ENCODE data around the gene GPBP1L1.
"Not testable (repeated sequence)": the region's sequence is repeated elsewhere in the genome, so short reads cannot be mapped to it uniquely, and the experiment has no call there.

Gene GPBP1L1

DNA sequence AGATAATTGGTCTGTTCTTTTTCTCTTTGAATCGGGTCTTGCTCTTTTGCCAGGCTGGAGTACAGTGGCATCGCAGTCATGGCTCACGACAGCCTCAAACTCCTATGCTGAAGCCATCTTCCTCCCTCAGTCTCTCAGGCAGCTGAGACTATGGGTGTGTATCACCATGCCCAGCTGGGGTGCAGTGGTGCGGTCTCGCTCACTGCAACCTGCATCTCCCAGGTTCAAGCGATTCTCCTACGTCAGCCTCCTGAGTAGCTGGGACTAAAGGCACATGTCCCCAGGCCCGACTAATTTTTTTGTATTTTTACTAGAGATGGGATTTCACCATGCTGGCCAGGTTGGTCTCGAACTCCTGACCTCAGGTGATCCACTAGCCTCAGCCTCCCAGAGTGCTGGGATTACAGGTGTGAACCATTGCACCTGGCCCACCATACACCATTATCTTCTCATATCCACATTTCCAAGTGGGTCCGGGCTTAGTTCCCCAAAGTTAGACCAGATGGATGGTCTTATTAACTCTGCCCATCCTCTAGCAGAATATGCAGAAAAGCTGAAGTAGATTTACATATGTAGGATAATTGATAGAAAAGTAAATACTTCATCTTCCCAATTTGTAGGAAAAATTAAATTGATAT is 75.6 kb downstream of the GPBP1L1 start:
- Histone ChIP-seq H3K36me3 (ENCODE audit: control insufficient read depth in 1 of 2, insufficient read depth in 2 of 2, low read length in 2 of 2) (peaks cover 33 to 51% of the 10 kb centered on the region in 2 donors), H3K27ac (ENCODE audit: low read length) (no peak overlapping the region), H3K27me3 (ENCODE audit: low read depth, low read length) (no peaks in the 10 kb centered on the region), H3K4me3 (ENCODE audit: low read depth in 1 of 2, low read length in 2 of 2) (no peak overlapping the region), H3K9me3 (ENCODE audit: control insufficient read depth in 1 of 2, low read length in 2 of 2) (no peaks in the 10 kb centered on the region), H3K4me1 (ENCODE audit: control insufficient read depth in 1 of 2, insufficient read depth in 2 of 2, low read length in 2 of 2) (peaks cover 0 to 4% of the 10 kb centered on the region in 2 donors)

DNA sequence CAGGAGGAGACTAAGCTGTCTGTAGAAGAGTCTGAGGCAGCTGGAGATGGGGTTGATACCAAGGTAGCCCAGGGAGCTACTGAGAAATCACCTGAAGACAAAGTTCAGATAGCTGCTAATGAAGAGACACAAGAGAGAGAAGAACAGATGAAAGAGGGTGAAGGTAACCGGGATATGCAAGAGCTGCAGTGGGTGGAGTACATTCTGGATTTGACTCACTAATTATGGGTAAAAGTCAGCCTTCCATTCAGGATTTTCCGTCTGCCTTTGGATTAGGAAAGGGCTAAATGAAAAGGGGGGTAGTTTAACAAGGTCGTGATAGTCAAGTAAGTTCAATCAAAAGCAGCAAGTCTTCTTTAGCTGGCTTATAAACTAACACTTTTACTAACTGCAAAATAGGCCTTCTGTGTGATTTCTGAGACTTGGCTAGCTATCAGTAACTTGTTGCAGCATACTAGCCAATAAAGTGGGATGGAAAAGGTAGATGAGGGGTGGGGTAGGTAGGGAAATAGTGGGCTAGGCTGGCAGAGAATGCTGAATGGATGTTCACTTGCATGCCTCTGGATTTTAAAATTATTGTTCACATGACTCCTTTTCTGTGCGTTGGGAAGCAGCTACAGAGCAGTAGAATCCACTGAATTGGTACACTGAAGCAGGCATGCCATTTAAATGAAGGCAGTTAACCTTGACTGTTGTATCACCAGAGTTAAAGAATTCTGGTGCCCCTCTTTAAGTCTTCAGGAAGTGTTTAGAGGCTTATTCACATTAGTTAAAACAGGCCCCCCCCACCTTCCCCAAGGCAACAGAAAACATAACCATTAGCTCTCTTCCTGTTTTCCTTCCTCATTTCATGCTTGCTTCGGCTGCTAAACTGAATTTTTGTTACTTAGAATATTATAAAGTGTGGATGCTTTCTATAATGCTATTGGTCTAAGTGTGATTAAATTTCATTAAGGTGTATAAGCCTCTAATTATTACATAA is 77.9 kb downstream of the GPBP1L1 start:
- peak overlapping the region in 1 of 2 donors; percentile 12 for H3K4me3 ChIP-seq (ENCODE audit: low read depth in 1 of 2, low read length in 2 of 2)
- H3K27me3 ChIP-seq (ENCODE audit: low read depth, low read length): no peaks in the 10 kb centered on the region
- H3K36me3 ChIP-seq (ENCODE audit: control insufficient read depth in 1 of 2, insufficient read depth in 2 of 2, low read length in 2 of 2): peaks cover 22 to 39% of the 10 kb centered on the region in 2 donors
- H3K4me1 ChIP-seq (ENCODE audit: control insufficient read depth in 1 of 2, insufficient read depth in 2 of 2, low read length in 2 of 2): peaks cover 0 to 4% of the 10 kb centered on the region in 2 donors
- no peaks in the 10 kb centered on the region for H3K9me3 ChIP-seq (ENCODE audit: control insufficient read depth in 1 of 2, low read length in 2 of 2)
- peak overlapping the region; percentile 17 for H3K27ac ChIP-seq (ENCODE audit: low read length)

DNA sequence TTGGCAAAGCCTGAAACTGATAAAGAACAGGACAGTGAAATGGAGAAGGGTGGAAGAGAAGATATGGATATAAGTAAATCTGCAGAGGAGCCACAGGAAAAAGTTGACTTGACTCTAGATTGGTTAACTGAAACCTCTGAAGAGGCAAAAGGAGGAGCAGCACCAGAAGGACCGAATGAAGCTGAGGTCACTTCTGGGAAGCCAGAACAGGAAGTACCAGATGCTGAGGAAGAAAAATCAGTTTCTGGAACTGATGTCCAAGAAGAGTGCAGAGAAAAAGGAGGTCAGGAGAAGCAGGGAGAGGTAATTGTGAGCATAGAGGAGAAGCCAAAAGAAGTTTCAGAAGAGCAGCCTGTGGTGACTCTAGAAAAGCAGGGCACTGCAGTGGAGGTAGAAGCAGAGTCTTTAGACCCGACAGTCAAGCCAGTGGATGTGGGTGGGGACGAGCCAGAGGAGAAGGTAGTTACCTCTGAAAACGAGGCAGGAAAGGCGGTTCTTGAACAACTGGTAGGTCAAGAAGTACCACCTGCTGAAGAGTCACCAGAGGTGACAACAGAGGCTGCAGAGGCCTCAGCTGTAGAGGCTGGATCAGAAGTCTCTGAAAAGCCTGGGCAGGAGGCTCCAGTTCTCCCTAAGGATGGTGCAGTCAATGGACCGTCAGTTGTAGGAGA is 78.8 kb downstream of the GPBP1L1 start:
- H3K4me1 ChIP-seq (ENCODE audit: control insufficient read depth in 1 of 2, insufficient read depth in 2 of 2, low read length in 2 of 2): peaks cover 0 to 4% of the 10 kb centered on the region in 2 donors
- H3K4me3 ChIP-seq (ENCODE audit: low read depth in 1 of 2, low read length in 2 of 2): no peak overlapping the region
- H3K36me3 ChIP-seq (ENCODE audit: control insufficient read depth in 1 of 2, insufficient read depth in 2 of 2, low read length in 2 of 2): peaks cover 22 to 32% of the 10 kb centered on the region in 2 donors
- no peaks in the 10 kb centered on the region for H3K27me3 ChIP-seq (ENCODE audit: low read depth, low read length)
- H3K27ac ChIP-seq (ENCODE audit: low read length): no peak overlapping the region
- no peaks in the 10 kb centered on the region for H3K9me3 ChIP-seq (ENCODE audit: control insufficient read depth in 1 of 2, low read length in 2 of 2)

DNA sequence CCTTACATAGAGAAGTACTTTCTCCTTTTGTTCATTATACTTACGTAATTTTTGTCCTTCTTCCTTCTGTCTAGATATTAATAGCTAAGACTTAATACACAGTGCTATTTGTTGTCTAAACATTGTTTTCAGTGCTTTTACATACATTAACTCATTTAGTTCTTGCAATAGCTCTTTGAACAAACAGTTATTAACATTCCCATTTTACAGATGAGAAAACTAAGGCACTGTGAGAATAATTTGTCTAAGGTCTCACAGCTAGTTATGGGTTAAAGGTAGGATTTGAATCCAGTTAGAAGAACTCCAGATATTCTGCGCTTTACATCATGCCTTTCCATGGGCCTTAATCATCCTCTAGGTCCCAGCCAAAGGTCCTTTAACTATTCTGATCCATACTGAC is 82.1 kb downstream of the GPBP1L1 start:
- no peaks in the 10 kb centered on the region for H3K9me3 ChIP-seq (ENCODE audit: control insufficient read depth in 1 of 2, low read length in 2 of 2)
- H3K4me3 ChIP-seq (ENCODE audit: low read depth in 1 of 2, low read length in 2 of 2): no peak overlapping the region
- H3K36me3 ChIP-seq (ENCODE audit: control insufficient read depth in 1 of 2, insufficient read depth in 2 of 2, low read length in 2 of 2): peaks cover 8 to 25% of the 10 kb centered on the region in 2 donors
- H3K4me1 ChIP-seq (ENCODE audit: control insufficient read depth in 1 of 2, insufficient read depth in 2 of 2, low read length in 2 of 2): peaks cover 0 to 4% of the 10 kb centered on the region in 2 donors
- H3K27me3 ChIP-seq (ENCODE audit: low read depth, low read length): no peaks in the 10 kb centered on the region
- no peak overlapping the region for H3K27ac ChIP-seq (ENCODE audit: low read length)

DNA sequence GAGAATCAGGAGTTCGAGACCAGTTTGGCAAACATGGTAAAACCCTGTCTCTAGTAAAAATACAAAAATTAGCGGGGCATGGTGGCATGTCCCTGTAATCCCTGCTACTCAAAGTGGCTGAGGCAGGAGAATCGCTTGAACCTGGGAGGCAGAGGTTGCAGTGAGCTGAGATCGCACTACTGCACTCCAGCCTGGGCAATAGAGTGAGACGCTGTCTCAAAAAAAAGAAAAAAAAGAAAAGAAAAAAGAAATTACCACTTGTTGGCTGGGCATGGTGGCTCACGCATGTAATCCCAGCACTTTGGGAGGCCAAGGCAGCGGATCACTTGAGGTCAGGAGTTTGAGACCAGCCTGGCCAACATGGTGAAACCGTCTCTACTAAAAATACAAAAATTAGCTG is 89.6 kb downstream of the GPBP1L1 start:
- not testable (repeated sequence) for H3K27me3 ChIP-seq (ENCODE audit: low read depth, low read length)

DNA sequence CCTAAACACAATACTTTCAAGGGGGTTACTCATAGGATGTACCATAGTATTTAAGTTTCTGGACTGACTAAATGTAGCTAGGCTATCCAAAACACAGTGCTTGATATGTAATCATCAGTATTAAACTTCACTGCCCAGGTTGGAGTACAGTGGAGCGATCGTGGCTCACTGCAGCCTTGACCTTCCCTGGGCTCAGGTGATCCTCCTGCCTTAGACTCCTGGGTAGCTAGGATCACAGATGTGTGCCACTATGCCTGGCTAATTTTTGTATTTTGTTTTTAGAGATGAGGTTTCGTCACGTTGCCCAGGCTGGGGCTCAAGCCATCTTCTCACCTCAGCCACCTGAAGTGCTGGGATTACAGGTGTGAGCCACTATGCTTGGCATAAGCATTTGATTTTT is 91.9 kb downstream of the GPBP1L1 start:
- no peak overlapping the region for H3K27ac ChIP-seq (ENCODE audit: low read length)
- H3K4me3 ChIP-seq (ENCODE audit: low read depth in 1 of 2, low read length in 2 of 2): no peak overlapping the region
- H3K27me3 ChIP-seq (ENCODE audit: low read depth, low read length): no peaks in the 10 kb centered on the region
- H3K9me3 ChIP-seq (ENCODE audit: control insufficient read depth in 1 of 2, low read length in 2 of 2): no peaks in the 10 kb centered on the region
- H3K36me3 ChIP-seq (ENCODE audit: control insufficient read depth in 1 of 2, insufficient read depth in 2 of 2, low read length in 2 of 2): peaks cover 0 to 17% of the 10 kb centered on the region in 2 donors
- H3K4me1 ChIP-seq (ENCODE audit: control insufficient read depth in 1 of 2, insufficient read depth in 2 of 2, low read length in 2 of 2): no peaks in the 10 kb centered on the region

More for the DNA sequence above, 89.6 kb downstream of the GPBP1L1 start:
- H3K4me1 ChIP-seq (ENCODE audit: control insufficient read depth in 1 of 2, insufficient read depth in 2 of 2, low read length in 2 of 2); H3K4me3 ChIP-seq (ENCODE audit: low read depth in 1 of 2, low read length in 2 of 2); H3K9me3 ChIP-seq (ENCODE audit: control insufficient read depth in 1 of 2, low read length in 2 of 2); H3K27ac ChIP-seq (ENCODE audit: low read length): not testable (repeated sequence)
- H3K36me3 ChIP-seq (ENCODE audit: control insufficient read depth in 1 of 2, insufficient read depth in 2 of 2, low read length in 2 of 2): peaks cover 0 to 14% of the 10 kb centered on the region in 2 donors

DNA sequence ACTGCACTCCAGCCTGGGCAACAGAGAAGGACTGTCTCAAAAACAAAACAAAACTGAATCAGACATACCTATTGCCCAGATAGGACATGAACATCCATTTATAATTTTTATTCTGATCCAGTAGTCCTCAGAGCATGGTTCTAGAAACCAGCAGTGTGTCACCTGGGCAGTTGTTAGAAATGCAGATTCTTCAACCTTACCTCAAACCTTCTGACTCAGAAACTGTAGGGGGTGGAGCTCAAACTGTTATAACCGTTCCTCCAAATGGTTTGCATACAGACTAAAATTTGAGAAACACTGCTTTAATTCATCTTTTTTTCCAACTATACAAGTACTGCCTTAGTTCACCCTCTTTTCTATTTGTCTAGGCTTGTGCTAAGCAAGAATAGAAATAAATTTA is 96.5 kb downstream of the GPBP1L1 start:
- Histone ChIP-seq H3K27me3 (ENCODE audit: low read depth, low read length) (no peaks in the 10 kb centered on the region), H3K36me3 (ENCODE audit: control insufficient read depth in 1 of 2, insufficient read depth in 2 of 2, low read length in 2 of 2) (peaks cover 0 to 2% of the 10 kb centered on the region in 2 donors), H3K27ac (ENCODE audit: low read length) (no peak overlapping the region), H3K4me3 (ENCODE audit: low read depth in 1 of 2, low read length in 2 of 2) (no peak overlapping the region), H3K4me1 (ENCODE audit: control insufficient read depth in 1 of 2, insufficient read depth in 2 of 2, low read length in 2 of 2) (peaks cover 10 to 19% of the 10 kb centered on the region in 2 donors), H3K9me3 (ENCODE audit: control insufficient read depth in 1 of 2, low read length in 2 of 2) (no peaks in the 10 kb centered on the region)

DNA sequence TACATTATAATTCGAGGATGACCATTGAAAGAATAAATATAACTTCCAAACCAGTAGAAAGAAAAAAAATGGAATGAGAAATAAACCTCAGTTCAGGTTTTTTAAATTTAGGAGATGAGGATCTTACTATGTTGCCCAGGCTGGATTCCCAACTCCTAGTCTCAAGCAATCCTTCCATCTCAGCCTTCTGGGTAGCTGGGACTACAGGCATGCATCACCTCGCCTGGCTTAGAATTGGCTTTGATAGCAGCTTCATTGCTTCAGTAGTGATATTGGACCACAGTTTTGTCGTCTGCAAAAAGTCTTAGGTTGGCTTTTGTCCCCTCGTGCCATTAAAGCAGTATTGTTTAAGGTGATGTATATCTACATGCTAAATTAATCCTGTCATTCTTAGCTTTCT is 99.6 kb downstream of the GPBP1L1 start:
- no peaks in the 10 kb centered on the region for H3K27me3 ChIP-seq (ENCODE audit: low read depth, low read length)
- H3K4me3 ChIP-seq (ENCODE audit: low read depth in 1 of 2, low read length in 2 of 2): no peak overlapping the region
- no peak overlapping the region for H3K27ac ChIP-seq (ENCODE audit: low read length)
- H3K36me3 ChIP-seq (ENCODE audit: control insufficient read depth in 1 of 2, insufficient read depth in 2 of 2, low read length in 2 of 2): peaks cover 2 to 4% of the 10 kb centered on the region in 2 donors
- H3K9me3 ChIP-seq (ENCODE audit: control insufficient read depth in 1 of 2, low read length in 2 of 2): no peaks in the 10 kb centered on the region
- peaks cover 10 to 23% of the 10 kb centered on the region in 2 donors for H3K4me1 ChIP-seq (ENCODE audit: control insufficient read depth in 1 of 2, insufficient read depth in 2 of 2, low read length in 2 of 2)

DNA sequence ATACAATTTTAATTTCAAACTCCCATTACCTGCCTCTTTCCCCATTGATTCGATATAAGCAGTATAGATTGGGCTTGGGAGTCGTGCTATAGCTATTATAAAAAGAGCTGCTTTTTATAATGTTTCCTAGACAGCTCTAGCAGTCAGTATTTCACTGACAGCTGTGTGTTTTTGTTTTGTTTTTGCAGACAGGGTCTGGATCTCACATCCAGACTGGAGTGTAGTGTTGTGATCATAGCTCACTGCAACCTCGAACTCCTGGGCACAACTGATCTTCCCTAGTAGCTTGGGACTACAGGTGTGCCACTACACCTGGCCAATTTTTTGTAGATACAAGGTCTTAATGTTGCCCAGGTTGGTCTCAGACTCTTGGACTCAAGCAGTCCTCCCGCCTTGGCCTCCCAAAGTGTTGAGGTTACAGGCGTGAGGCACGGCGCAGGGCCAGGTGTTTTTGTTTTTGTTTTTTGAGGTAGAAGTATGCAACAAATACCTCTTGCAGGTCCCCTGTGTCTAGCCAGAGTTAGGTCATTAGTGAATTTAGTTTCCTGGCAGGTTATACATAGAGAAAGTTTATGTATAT is 100.7 kb downstream of the GPBP1L1 start:
- Histone ChIP-seq H3K4me1 (ENCODE audit: control insufficient read depth in 1 of 2, insufficient read depth in 2 of 2, low read length in 2 of 2) (peaks cover 10 to 23% of the 10 kb centered on the region in 2 donors), H3K4me3 (ENCODE audit: low read depth in 1 of 2, low read length in 2 of 2) (peak overlapping the region; percentile 81 to 100), H3K27ac (ENCODE audit: low read length) (peak overlapping the region; percentile 49), H3K9me3 (ENCODE audit: control insufficient read depth in 1 of 2, low read length in 2 of 2) (no peaks in the 10 kb centered on the region), H3K36me3 (ENCODE audit: control insufficient read depth in 1 of 2, insufficient read depth in 2 of 2, low read length in 2 of 2) (peaks cover 0 to 4% of the 10 kb centered on the region in 2 donors), H3K27me3 (ENCODE audit: low read depth, low read length) (no peaks in the 10 kb centered on the region)

DNA sequence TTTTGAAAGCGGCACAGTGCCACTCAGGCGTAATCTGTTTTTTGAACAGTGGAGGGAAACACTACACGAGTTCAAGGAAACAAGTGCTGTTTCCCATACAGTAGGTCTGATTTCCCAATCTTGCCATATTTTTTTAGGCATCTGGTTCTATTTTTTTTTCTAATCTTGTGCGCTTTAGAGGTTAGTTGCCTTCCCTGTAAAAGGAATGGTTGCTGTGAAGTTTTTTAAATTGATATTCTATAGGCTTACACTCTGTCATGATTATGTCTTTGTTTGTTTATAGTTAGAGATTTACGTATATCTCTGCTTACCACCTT is 101.3 kb downstream of the GPBP1L1 start:
- Histone ChIP-seq H3K27me3 (ENCODE audit: low read depth, low read length) (no peaks in the 10 kb centered on the region), H3K4me1 (ENCODE audit: control insufficient read depth in 1 of 2, insufficient read depth in 2 of 2, low read length in 2 of 2) (peaks cover 10 to 23% of the 10 kb centered on the region in 2 donors), H3K9me3 (ENCODE audit: control insufficient read depth in 1 of 2, low read length in 2 of 2) (no peaks in the 10 kb centered on the region), H3K4me3 (ENCODE audit: low read depth in 1 of 2, low read length in 2 of 2) (peak overlapping the region; percentile 81 to 100), H3K36me3 (ENCODE audit: control insufficient read depth in 1 of 2, insufficient read depth in 2 of 2, low read length in 2 of 2) (peaks cover 0 to 4% of the 10 kb centered on the region in 2 donors), H3K27ac (ENCODE audit: low read length) (peak overlapping the region; percentile 49)
